Keratinocyte (primary cell): Measurements from ENCODE around the gene HBA1. TPM values are rescaled to one million over a fixed set of nuclear protein-coding genes. Genes with fewer than 3 reads are reported as not detected.
"Not testable (repeated sequence)": the region's sequence is repeated elsewhere in the genome, so short reads cannot be mapped to it uniquely, and the experiment has no call there.

ENCODE experiments used
- DNase-seq: peaks from one replicate; pipeline ENCODE4 v3.0.0-alpha.2; 2011; ENCODE audit warnings: low read depth, missing footprints, low spot score
- FAIRE-seq: peaks from 2 replicates; lab custom pipeline; 2011; peaks lifted over from hg19 to GRCh38; lab: Jason Lieb, UNC
- H2AFZ ChIP-seq: 2 replicates; pipeline ENCODE4 v1.6.0; 2012; ENCODE audit warnings: low read length, control low read depth, inconsistent platforms; ENCODE audit not compliant: control insufficient read depth
- H3K27ac ChIP-seq: 2 replicates; pipeline ENCODE4 v1.5.1; 2011; ENCODE audit warnings: low read length; ENCODE audit not compliant: control insufficient read depth, insufficient read depth
- H3K27me3 ChIP-seq: 3 replicates; pipeline ENCODE4 v1.6.0; 2011; ENCODE audit warnings: low read length; ENCODE audit not compliant: control insufficient read depth, insufficient read depth; ENCODE audit errors: extremely low read depth
- H3K36me3 ChIP-seq, 2 experiments: 2 replicates in 1 of 2; 3 replicates in 1 of 2; pipeline ENCODE4 v1.5.1; 2011; ENCODE audit warnings: low read length in 2 of 2, mild to moderate bottlenecking in 1 of 2; ENCODE audit not compliant: control insufficient read depth in 2 of 2, insufficient read depth in 2 of 2; ENCODE audit errors: extremely low read depth in 1 of 2
- H3K4me1 ChIP-seq: 3 replicates; pipeline ENCODE4 v1.5.1; 2011; ENCODE audit warnings: low read length; ENCODE audit not compliant: control insufficient read depth, insufficient read depth; ENCODE audit errors: extremely low read depth
- H3K4me2 ChIP-seq: 3 replicates; pipeline ENCODE4 v1.6.0; 2011; ENCODE audit warnings: low read depth, low read length; ENCODE audit not compliant: control insufficient read depth, insufficient read depth; ENCODE audit errors: extremely low read depth
- H3K4me3 ChIP-seq, 3 experiments: fragments of 200-600 bp in 1 of 3; sonication (generic) in 1 of 3; 2 replicates in 2 of 3; 3 replicates in 1 of 3; pipeline ENCODE4 v1.5.1; 2011 to 2016; ENCODE audit warnings: low read length in 3 of 3, mild to moderate bottlenecking in 3 of 3, control low read depth in 2 of 3, inconsistent platforms in 1 of 3, low read depth in 1 of 3, mixed read lengths in 1 of 3, mixed run types in 1 of 3, moderate library complexity in 1 of 3; ENCODE audit not compliant: control insufficient read depth in 2 of 3, insufficient read depth in 2 of 3; ENCODE audit errors: extremely low read depth in 1 of 3
- H3K79me2 ChIP-seq: 2 replicates; pipeline ENCODE4 v1.6.0; 2012; ENCODE audit warnings: low read length; ENCODE audit not compliant: control insufficient read depth, insufficient read depth
- H3K9ac ChIP-seq: 3 replicates; pipeline ENCODE4 v1.6.0; 2011; ENCODE audit warnings: low read length; ENCODE audit not compliant: control insufficient read depth, insufficient read depth; ENCODE audit errors: extremely low read depth
- H3K9me1 ChIP-seq: 3 replicates; pipeline ENCODE4 v1.6.0; 2011; ENCODE audit warnings: low read length; ENCODE audit not compliant: control insufficient read depth, insufficient read depth; ENCODE audit errors: extremely low read depth
- H3K9me3 ChIP-seq: 2 replicates; pipeline ENCODE4 v1.5.1; 2012; ENCODE audit warnings: low read depth, low read length; ENCODE audit not compliant: control insufficient read depth
- H4K20me1 ChIP-seq: 3 replicates; pipeline ENCODE4 v1.6.0; 2011; ENCODE audit warnings: low read length; ENCODE audit not compliant: control insufficient read depth, insufficient read depth; ENCODE audit errors: extremely low read depth
- CTCF ChIP-seq, 3 experiments: IDR thresholded peaks in 1 of 3; conservative IDR thresholded peaks in 1 of 3; optimal IDR thresholded peaks in 1 of 3; 2 replicates in 2 of 3; 3 replicates in 1 of 3; pipeline versions ENCODE3 to v1.5.1; 2011; ENCODE audit warnings: low read length in 3 of 3, mild to moderate bottlenecking in 3 of 3, moderate library complexity in 2 of 3, control low read depth in 1 of 3, inconsistent platforms in 1 of 3; ENCODE audit not compliant: insufficient read depth in 2 of 3; ENCODE audit errors: extremely low read depth in 1 of 3
- EZH2 ChIP-seq: IDR thresholded peaks from one replicate; pipeline ENCODE4 v1.6.1; 2012; ENCODE audit warnings: inconsistent platforms, mild to moderate bottlenecking, low read length, moderate library complexity
- dilution Hi-C: fragments of 300-500 bp; cut with MboI; formaldehyde crosslinking; loops from one replicate; pipeline ENCODE4 v1.7.0; 2020; ENCODE audit warnings: low sequenced_read_pairs; ENCODE audit not compliant: extremely low pct_ligation_motif_present
- polyA plus RNA-seq, 5 experiments: library from polyadenylated mRNA; depleted of rRNA in 3 of 5; stranded (reverse) in 3 of 5; stranded (forward) in 1 of 5; unstranded in 1 of 5; fragments of >200 nt; gene quantifications; 1 replicate in 1 of 5; 2 replicates in 3 of 5; 3 replicates in 1 of 5; pipeline versions ENCODE4 v1.2.1 to v1.2.3, GENCODE V29; 2011 to 2012; ENCODE audit warnings: missing spikeins in 2 of 5, low read depth in 1 of 5, low replicate concordance in 1 of 5

The HBA1 gene
- polyA plus RNA-seq, 1 donor (not counting 4 experiments of a cell fraction or from before 2014, with no cell fraction given): 0.24 TPM

GRCh38 chr16:153550-154216, 22.8 kb upstream of the HBA1 start:
- H3K9ac ChIP-seq, H3K9me3 ChIP-seq, H3K9me1 ChIP-seq, H3K36me3 ChIP-seq, H2AFZ ChIP-seq, H3K4me3 ChIP-seq, H4K20me1 ChIP-seq, H3K79me2 ChIP-seq, H3K4me2 ChIP-seq, FAIRE-seq, H3K27ac ChIP-seq, H3K4me1 ChIP-seq, dilution Hi-C loops, DNase-seq: not testable (repeated sequence)
- peaks cover 16% of the 10 kb centered on the region for H3K27me3 ChIP-seq

GRCh38 chr16:154217-155030, 22.1 kb upstream of the HBA1 start:
- no peaks in the 10 kb centered on the region for H3K9me3 ChIP-seq
- H3K27ac ChIP-seq: no peak overlapping the region
- no peak overlapping the region for H3K9ac ChIP-seq
- TF ChIP-seq CTCF (optimal IDR thresholded peaks at IDR 0.05 in 1 of 3, IDR thresholded peaks at IDR 0.05 in 1 of 3, conservative IDR thresholded peaks at IDR 0.05 in 1 of 3; ENCODE audit: extremely low read depth in 1 of 3, insufficient read depth in 2 of 3, low read length in 3 of 3) (no peak), EZH2 (peak; percentile 61)
- peaks cover 16% of the 10 kb centered on the region for H3K27me3 ChIP-seq
- no peaks in the 10 kb centered on the region for H3K79me2 ChIP-seq
- peak overlapping the region; percentile 23 to 53 (median 42) for H3K4me3 ChIP-seq
- peak overlapping the region; percentile 56 for H3K4me2 ChIP-seq
- no peaks in the 10 kb centered on the region for H4K20me1 ChIP-seq
- H3K9me1 ChIP-seq: no peaks in the 10 kb centered on the region
- no peak for DNase-seq
- FAIRE-seq: no peak
- peaks cover 6% of the 10 kb centered on the region for H3K4me1 ChIP-seq
- no peaks in the 10 kb centered on the region for H3K36me3 ChIP-seq
- dilution Hi-C loops: no loop called here
- H2AFZ ChIP-seq: peak overlapping the region; percentile 19
